GM21825 (cell line): ENCODE data around the gene SRRD.
A peak's percentile ranks its signal among the peaks of the same experiment; 100 is the strongest.
"Not testable (repeated sequence)": the region's sequence is repeated elsewhere in the genome, so short reads cannot be mapped to it uniquely, and the experiment has no call there.

Experiments
- ATAC-seq: cut with Tn5 transposase; IDR thresholded peaks from one replicate; pipeline ENCODE4 v1.9.1; 2021; ENCODE audit warnings: mild to moderate bottlenecking, moderate library complexity; ENCODE audit not compliant: unreplicated experiment

Gene SRRD, protein sequence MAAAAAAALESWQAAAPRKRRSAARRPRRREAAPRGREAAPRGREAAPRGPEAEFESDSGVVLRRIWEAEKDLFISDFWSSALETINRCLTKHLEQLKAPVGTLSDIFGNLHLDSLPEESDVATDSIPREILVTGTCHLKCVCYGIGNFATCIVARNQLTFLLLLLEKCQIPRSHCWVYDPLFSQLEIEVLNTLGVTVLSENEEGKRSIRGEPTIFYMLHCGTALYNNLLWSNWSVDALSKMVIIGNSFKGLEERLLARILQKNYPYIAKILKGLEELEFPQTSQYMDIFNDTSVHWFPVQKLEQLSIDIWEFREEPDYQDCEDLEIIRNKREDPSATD

DNA sequence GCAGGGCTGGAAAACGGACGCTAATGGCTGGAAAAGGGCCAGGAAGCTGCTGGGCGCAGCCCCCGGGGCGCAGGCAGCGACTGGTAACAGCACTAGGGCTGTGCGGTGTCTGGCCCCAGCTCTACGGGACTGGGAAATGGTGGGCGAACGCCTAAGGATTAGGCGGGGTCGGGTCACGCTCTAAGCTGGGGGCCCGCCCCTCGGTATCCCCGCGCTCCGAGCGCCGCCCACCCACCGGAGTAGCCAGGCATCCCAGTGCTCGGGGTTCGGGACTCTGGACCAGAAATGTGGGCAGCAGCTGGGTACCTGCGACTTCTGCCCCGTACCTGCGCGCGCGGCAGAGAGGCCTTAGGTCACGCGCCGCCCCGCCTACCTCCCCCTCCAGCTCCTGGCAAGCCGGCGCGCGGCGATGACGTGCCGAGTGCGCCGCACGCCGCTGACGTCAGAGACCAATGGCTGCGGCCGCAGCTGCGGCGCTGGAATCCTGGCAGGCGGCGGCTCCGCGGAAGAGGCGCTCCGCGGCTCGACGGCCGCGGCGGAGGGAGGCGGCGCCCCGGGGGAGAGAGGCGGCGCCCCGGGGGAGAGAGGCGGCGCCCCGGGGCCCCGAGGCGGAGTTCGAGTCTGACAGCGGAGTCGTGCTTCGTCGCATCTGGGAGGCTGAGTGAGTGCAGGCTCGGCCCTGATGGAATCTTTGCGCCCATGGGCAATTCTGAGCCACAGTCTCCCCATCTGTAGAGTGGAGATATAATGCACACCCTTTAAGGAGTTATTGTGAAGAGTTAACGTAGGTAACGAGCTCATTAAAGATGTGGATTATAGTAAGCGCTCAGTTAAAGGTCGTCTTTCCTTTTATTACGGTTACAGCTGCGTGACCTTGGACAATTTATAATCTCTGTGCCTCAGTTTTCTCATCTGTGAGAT lies at the start of gene SRRD, which contains the start of gene HPS4:
TSS of gene SRRD (plus strand) at position 439 of the 921 bp plus-strand sequence. CDS start at position 453, 14 bp downstream.
TSS of gene HPS4 (minus strand) at position 345 of the 921 bp plus-strand sequence. CDS start 2,021 bp downstream, outside the sequence.
- ATAC-seq: peak; percentile 68

DNA sequence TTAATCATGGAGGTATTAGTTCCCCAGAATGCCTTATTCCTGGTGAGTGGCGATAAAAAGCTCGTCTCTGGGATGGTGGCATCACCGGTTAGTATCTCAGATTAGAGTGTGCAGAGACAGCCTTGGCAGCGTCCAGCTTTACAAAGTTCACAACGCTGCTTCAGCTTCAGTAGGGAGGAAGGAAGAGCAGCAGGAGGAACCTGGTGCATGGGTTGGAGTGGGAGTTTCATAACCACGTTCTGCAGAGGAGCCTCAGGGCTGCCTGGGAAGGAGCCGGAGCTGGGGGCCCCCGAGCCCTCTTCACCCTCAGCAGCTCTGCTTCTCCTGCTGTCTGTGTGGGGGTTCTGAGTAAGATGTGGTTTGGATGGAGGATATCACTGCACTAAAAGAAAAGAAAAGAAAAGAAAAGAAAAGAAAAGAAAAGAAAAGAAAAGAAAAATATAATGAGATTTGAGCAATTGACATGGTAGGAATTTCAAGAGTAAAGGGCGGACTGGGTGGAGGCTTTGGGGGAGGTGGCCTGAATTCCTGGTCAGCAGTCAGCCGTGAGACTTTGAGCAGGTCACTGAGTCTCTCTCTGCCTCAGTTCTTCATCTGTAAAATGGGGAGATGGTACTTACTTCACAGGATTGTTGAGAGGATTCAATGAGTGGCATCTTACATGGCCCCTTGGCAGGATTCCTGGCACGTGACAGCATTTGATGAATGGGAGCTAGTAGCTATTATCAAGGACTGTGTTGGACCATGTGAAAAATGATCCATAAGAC lies 48.2 kb upstream of the SRRD start:
- ATAC-seq: no peak

DNA sequence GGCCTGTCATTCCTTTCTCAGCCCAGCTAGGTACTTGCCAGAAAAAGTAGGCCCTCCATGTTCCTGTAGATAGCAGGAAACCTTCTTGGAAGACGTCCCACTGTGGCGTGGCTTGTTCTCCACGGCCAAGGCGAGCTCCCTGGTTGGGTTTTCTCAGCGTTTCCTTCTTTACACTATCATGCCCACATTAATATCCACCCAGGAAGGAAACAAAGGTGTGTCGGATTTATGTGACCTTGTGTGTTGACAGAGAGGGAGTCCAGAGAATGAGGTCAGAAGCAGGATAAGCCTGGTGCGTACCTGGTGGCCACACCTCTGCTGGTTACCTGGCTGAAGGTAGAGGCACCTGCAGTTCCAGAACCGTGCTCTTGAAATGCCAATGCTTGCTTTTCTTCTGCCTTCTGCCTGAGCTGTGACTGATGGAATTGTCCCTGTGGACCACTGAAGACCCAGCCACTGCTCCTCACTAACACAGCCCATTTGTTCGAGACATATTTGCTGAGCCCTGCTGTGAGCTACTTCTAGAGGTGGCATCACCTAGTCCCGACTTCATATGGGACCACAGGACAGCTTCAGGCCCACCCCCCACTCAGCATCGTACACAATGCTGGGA lies 46.7 kb upstream of the SRRD start:
- ATAC-seq: no peak

DNA sequence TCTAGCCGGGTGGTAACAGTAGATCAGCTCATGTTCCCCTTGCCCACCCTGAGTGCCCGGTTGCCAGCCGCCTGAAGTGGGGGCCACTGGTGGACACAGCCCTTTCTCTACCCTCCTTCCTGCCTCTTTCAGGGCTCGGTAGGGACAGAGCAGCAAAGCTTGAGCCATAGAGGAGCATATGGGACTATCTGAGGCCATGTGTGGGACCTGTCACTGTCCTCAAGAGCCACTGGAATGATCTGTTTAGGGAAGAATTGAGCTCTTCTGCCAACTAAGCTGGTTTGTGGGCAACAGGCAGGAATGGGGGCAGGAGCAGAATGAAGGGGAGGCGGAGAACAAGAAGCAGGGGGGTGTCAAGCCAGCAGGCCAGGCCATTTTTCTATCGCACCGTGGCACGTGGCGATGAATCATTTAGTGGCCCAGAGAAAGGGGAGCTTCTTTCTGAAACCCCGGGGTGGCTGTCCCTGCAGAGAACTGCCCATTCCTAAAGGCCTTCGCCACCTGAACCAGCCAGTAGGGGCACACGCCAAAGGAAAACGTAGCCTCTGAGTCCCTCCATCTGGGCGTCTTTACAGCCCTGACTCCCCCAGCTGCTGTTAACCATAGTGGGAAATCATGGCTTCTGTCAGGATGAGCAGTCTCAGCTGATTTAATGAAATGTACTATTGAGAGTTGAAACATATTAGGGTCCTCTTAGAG lies 45.8 kb upstream of the SRRD start:
- ATAC-seq: no peak

DNA sequence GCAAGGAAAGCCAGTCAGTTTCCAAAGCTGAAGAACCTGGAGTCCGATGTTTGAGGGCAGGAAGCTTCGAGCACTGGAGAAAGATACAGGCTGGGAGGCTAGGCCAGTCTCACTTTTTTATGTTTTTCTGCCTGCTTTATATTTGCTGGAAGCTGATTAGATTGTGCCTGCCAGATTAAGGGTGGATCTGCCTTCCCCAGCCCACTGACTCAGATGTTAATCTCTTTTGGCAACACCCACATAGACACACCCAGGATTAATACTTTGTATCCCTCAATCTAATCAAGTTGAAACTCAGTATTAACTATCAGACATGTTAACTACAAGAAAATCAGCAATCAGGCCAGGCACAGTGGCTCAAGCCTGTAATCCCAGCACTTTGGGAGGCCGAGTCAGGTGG lies 44.9 kb upstream of the SRRD start:
- ATAC-seq: not testable (repeated sequence)

DNA sequence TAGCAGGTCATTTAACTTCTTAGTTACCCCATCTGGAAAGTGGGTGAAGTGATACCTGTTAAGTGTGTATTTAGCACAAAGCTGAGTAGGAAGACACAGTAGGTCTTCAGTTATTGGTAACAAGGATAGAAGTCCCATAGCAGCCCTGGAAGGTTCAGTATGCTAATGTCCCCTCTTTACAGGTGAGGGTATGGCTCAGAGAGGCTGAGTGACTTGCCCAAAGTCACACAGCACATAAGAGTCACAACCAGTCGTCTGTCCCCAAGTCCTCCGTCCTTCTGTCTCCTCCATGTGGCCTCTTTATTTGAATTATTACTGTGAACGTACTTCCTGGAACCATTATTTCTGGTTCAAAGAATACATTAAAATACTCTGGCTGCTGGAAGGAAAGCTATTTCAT lies 44.1 kb upstream of the SRRD start:
- ATAC-seq: no peak

DNA sequence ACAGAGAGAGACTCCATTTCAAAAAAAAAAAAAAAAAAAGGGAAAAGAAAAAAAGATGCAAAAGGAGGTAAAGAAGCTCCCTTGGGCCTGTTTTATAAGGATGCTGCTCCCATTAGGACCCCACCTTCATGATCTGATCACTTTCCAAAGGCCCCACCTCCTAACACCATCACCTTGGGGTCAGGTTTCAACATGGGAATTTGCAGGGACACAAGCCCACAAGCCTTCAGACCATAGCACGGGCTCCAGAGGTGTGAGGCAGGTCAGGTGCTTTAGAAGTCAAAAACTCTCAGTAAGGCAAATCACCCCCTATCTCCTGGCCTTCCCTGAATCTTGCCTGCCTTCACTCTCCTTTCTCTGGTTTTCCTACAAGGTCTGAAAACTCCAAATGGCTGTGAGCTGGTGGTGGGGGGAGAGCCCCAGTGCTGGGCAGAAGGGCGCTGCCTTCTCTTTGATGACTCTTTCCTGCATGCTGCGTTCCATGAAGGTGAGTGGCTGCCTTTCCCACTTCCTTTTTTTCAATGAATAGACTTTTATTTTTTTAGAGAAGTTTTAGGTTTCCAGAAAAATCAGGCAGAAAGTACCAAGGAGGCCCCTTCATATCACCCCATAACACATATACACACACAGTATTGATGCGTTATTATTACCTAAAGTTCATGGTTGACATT lies 41.5 kb upstream of the SRRD start:
- ATAC-seq: no peak

DNA sequence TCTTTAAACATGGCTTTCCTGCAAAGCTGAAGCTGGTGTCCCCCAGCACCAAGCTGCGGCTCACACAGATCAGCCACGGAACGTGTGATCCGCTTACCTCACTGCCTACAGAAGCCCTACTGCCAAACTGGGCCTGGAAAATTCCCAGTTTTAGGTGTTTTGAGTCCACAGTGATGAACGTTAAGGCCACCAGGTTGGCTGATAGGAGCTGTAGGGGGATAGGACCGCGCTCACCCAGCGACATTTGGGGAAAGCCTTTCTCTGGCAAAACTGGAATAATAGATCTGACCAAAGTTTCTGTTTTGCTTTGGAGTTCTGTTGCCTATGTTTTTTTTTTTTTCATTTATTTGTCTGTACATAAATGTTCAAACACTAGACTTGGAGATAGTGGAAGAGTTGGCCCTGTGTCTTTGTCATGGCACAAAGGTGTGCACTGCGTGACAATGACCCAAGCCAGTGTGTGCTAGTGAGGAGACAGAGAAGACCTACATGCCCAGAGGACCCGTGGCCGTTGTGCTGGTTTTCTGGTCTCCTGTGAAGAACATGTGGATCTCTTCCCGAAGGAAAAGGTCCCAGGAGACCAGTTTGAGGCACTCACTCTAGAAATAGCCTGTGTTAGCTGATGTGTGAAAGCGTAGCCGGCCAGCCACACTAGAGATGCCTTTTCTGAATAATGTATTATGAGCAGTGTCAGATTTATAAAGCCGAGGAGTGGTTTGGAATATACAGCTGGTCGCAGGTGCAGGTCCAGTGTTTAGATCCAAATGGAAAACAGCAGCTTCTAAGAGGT lies 39.6 kb upstream of the SRRD start:
- no peak for ATAC-seq

DNA sequence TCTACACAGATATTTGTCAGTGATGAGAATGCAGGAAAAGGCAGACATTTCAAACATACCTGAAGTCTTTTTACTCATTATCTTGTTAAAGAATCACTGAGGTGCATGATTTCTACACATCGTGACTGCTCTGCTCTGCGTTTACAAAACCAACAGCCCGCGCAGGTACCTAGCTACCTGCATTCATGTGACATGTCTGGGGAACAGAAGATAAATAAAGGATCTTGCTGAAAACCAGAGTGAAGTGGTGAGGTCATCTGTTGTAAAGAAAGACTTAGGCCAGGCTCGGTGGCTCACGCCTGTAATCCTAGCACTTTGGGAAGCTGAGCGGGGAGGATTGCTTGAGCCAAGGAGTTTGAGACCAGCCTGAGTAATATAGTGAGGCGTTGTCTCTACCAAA lies 38.9 kb upstream of the SRRD start:
- ATAC-seq: no peak

DNA sequence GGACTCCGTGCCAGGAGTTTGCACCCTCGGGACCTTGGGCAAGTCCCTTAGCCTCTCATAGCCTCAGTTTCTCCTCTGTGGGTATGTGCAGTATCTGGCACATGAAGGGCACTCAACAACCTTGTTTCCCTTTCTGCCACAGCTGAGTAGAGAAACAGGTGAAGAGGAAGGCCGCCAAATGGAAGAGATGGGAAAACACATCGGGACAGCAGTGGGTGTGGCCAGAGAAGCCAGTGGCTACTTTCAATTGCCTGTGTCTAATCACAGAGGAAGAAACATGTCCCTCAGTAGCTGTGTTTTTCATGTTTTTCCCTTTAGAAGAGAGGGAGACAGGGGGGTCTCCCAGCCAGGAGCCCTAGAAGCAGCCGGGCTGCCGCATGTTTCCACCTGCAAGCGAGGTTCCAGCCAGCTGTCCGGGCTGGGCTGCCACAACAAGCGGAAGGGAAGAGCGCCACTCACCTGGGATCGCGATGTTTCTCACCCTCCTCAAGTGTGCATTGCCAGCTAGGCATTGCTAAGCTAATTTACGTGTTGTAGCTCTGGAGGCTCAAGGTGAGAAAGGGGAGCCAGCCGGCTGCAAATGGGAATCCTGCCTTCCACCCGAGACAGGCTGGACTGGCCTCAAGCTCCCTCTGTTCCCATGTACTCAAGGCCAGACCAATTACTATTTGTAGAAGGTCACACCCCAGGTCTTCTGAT lies 38.0 kb upstream of the SRRD start:
- no peak for ATAC-seq

DNA sequence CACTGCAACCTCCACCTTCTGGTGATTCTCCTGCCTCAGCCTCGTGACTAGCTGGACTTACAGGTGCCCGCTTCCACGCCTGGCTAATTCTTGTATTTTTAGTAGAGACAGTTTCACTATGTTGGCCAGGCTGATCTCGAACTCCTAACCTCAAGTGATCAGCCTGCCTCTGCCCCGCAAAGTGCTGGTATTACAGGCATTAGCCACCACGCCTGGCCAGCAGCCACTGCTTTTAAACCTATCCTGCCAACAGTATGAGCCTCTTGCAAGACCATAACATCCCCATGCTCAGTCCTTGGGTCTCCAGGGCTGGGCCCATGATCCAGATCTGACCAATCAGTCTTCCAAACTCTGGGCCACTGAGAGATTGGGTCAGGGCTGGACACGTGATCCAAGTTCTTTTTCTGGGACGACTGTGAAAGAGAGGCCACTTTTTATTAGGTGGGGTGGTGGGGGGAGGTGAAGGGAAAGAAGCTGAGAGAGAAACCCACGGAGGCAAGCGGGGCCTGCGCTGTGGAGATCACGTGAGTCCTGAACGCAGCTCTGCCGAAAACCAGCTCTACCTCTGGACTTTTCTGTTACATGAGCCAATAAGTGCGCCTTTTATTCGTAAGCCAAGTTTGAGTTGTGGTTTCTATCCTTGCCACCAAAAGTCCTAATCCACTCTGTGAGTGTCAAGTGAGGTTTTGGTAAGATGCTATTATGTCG lies 36.7 kb upstream of the SRRD start:
- no peak for ATAC-seq

DNA sequence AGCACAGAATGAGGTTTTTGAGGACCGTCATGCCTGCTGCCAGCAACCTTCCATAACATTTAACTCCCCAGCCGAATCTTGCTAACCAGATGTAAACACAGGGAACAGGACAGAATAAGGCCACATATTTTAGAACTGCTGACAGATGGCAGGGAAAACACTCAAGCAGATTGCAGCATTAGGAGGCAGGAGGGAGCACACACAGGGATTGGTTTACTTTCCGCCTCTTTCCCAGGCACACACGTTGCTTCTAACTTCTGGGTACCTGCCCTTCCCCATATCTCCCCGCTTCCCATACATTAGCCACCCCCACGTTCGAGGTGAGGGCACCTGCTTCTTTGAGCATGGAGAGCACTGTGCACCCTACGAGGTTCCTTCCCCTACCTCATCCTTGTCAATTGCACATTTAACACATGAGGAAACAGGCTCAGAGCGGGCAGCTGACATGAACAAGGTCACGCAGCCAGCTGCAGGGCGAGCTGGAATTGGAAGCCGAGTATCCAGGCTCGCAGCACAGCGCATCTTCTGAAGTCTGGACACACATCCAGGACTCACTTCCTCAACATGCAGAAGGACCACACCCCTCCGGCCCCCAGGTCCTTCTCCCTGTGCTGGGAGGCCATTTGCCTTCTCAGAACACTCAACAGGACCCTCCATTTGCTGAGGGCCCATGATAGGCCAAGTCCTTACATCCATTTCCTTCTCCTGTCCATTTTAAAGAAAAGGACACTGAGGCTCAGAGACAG lies 35.9 kb upstream of the SRRD start:
- ATAC-seq: no peak

DNA sequence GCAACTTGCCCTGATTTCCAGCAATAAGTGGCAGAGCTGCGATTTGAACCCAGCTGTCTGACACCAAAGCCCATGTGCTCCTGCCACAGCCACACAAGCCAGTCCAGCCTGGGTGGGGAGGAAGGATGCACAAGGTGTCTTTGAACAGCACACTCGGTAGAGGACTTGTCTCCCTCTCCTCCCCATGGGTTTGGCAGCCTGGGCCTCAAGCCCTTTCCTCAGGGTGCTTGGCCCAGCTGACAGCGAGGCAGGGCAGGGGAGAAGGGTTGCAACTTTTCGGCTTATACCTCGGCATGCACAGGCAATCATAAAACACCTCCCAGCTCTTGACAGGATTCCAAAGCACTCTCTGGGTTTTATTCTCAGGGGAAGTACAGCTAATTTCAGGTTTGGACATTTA lies 35.3 kb upstream of the SRRD start:
- no peak for ATAC-seq

DNA sequence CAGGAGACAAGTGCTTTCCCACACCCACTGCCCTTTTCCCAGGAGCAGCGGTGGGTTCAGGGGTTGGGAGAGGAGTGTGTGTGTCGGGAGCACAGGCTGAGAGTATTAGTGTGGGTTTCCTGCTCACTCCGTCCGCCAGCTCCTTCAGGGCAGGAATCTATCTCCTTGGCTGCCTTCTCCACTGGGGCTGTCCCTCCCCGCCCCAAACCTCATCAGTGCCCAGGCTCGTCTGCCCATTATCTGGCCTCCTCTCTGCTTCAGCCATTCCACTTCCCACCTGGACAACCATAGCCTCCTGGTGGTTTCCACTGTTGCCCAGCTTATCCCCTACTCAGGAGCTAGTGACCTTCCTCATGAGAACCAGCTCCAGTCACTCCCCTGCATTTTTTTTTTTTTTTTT lies 34.7 kb upstream of the SRRD start:
- no peak for ATAC-seq

DNA sequence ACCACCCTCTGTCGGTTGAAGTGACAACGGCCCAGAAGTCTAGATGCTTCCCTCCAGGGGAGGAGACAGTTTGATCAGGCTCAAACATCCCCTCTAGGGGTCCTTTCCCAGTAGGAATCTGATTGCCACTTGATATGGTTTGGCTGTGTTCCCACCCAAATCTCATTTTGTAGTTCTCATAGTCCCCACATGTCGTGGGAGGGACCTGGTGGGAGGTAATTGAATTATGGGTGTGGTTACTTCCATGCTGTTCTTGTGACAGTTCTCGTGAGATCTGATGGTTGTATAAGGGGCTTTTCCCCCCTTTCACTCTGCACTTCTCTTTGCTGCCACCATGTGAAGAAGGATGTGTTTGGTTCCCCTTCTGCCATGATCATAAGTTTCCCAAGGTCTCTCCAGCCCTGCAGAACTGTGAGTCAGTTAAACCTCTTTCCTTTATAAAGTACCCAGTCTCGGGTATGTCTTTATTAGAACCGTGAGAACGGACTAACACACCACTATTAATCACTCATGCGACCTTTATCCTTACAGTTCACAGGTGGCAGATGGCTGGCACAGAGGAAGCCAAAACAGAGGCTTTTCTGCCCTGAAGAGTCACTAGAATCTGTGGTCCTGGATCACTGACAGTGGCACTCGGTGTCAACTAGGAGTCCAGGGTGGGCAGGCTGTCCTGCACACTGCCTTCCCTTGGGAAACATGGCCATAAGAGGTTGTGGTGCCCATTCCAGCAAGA lies 33.1 kb upstream of the SRRD start:
- ATAC-seq: no peak
